Kidney epithelial cell (primary cell): ENCODE data around the gene SSR4. TPM values are rescaled to one million over a fixed set of nuclear protein-coding genes. Genes with fewer than 3 reads are reported as not detected.
A peak's percentile ranks its signal among the peaks of the same experiment; 100 is the strongest.

Experiments used
- DNase-seq: peaks from one replicate; pipeline ENCODE4 v3.0.0-alpha.2; 2010; ENCODE audit warnings: low read depth
- H3K27me3 ChIP-seq: 2 replicates; pipeline ENCODE4 v1.6.0; 2011; ENCODE audit warnings: low read length; ENCODE audit not compliant: control insufficient read depth, insufficient read depth
- H3K36me3 ChIP-seq: 2 replicates; pipeline ENCODE4 v1.5.1; 2011; ENCODE audit warnings: low read length; ENCODE audit not compliant: control insufficient read depth, insufficient read depth
- H3K4me3 ChIP-seq: 2 replicates; pipeline ENCODE4 v1.5.1; 2011; ENCODE audit warnings: low read depth, mild to moderate bottlenecking, control low read depth, low read length
- CTCF ChIP-seq: IDR thresholded peaks from 2 replicates; pipeline ENCODE4 v1.5.1; 2011; ENCODE audit warnings: mild to moderate bottlenecking, moderate library complexity, low read length, control low read depth, inconsistent platforms; ENCODE audit not compliant: insufficient read depth, poor library complexity, severe bottlenecking
- total RNA-seq: library from RNA; depleted of rRNA; stranded (reverse); fragments of >200 nt; gene quantifications from 2 replicates; pipeline ENCODE4 v1.2.3, GENCODE V29; 2015

SSR4 gene
- total RNA-seq, 1 donor from 2014 or later = 300 TPM

DNA sequence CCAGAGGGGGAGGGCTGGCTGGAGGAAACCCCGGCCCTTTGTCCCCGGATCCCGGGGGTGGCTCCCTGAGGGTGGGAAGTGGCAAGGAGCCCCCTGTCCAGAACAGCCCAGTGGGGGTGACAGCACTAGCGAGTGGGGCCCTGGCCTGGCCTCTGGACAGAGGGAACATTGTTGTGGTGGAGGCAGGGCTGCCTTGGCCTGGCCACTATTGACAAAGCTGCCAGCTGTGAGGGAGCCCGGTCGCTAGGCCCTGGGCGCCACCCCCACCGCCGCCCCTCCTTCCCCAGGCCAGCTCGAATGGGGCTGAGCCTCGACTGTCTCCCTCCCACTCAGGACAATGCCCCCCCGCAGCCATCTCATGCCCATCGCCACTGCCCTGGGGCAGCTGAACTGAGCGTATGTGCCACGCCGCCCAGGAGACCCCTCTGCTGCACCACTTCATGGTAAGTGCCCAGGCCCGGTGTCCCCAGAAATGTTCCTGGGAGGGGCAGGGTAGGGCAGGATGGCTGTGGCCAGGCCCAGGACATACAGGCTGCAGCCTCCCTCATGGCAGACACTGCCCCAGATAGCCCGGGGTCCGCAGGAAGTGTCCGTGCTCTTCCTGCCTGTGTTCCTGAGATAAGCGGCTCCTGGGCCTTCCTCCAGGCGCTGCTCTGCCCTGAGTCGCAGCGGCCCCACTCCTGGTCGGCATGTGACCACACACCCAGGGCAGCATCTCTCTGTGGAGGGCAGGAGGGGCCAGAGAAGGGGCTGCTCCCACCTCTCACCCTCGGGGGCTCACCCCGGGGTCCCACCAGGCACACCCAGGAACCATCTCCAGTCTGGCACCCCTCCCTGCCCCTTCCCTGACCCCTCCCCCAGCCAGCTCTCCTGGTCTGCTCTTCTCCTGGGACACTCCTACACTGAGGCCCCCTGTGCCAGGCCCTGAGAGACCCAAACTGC, 29.1 kb upstream of the SSR4 start:
- DNase-seq = no peak
- no peaks in the 10 kb centered on the region for H3K27me3 ChIP-seq
- TF ChIP-seq CTCF = no peak
- no peaks in the 10 kb centered on the region for H3K36me3 ChIP-seq
- no peak overlapping the region for H3K4me3 ChIP-seq

DNA sequence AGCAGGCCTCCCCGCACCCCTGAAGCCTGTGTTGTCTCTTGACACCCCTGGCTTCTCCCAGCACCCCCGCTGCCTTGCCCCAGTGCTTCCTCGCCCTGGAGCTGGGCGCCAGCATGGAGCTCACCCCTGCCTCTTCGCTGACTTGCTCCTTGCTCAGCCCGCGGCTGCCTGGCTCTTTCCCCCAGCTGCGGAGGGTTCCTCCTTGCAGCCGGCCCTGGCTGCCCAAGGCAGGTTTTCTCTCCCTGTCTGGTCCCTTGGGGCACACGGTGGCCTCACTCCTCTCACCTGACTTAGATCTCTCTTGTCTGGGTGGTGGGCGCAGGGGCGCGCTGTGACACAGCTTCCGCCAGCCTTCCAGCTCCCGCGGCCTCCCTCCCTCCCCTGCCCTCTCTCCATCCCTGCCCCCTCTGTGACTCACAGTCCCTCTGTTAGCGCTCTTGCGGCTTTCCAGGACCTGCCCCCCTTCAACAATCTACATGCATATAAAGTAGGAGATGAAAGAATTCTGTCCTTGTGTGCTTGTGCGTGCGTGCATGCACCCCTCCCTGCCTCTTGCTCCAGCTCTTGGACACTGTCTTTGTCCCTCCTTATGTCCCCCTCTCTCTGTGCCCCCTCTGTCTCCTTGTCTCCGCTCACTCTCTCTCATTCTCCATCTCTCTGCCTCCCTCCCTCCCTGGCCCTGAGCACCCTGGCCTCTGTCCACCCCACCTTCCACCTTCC, 28.2 kb upstream of the SSR4 start:
- H3K27me3 ChIP-seq = no peaks in the 10 kb centered on the region
- DNase-seq = peak; percentile 21
- peak overlapping the region; percentile 25 for H3K4me3 ChIP-seq
- TF ChIP-seq CTCF = no peak
- no peaks in the 10 kb centered on the region for H3K36me3 ChIP-seq

- no peak for DNase-seq
- TF ChIP-seq CTCF = no peak
- no peaks in the 10 kb centered on the region for H3K27me3 ChIP-seq
- no peaks in the 10 kb centered on the region for H3K36me3 ChIP-seq
- H3K4me3 ChIP-seq = no peak overlapping the region
These were observed 27.4 kb upstream of the SSR4 start for GRCh38 chrX:153766871-153767673.

- TF ChIP-seq CTCF = no peak
- no peak overlapping the region for H3K4me3 ChIP-seq
- H3K27me3 ChIP-seq = no peaks in the 10 kb centered on the region
- H3K36me3 ChIP-seq = no peaks in the 10 kb centered on the region
- no peak for DNase-seq
These were observed 26.8 kb upstream of the SSR4 start for GRCh38 chrX:153767674-153768055.

- Histone ChIP-seq H3K27me3 (no peaks in the 10 kb centered on the region), H3K36me3 (no peaks in the 10 kb centered on the region), H3K4me3 (no peak overlapping the region)
- TF ChIP-seq CTCF = no peak
- DNase-seq = no peak
These were observed 25.9 kb upstream of the SSR4 start for GRCh38 chrX:153768311-153769157.
